GM12878 (cell line): Measurements from ENCODE around the gene SLC25A27.

ENCODE experiments used
- CREM ChIP-seq: IDR thresholded peaks from 2 replicates; pipeline ENCODE4 v1.6.1; 2014; ENCODE audit warnings: antibody characterized with exemption, low read depth
- TARDBP ChIP-seq: IDR thresholded peaks from 2 replicates; pipeline ENCODE4 v1.6.1; 2016; ENCODE audit warnings: borderline replicate concordance

GRCh38 chr6:46628498-46628897 is 24.3 kb upstream of the SLC25A27 start:
- no peak for TF ChIP-seq TARDBP
- TF ChIP-seq CREM, result no peak
